Spleen (tissue), 7 donors: ENCODE measurements around the gene NHLRC4.

Source experiments
- CTCF ChIP-seq, 11 experiments: fragments of 200-600 bp in 7 of 11; fragments of 450-650 bp in 4 of 11; sonication (generic) in 4 of 11; IDR thresholded peaks in 8 of 11; conservative IDR thresholded peaks in 3 of 11; 1 replicate in 7 of 11; 2 replicates in 4 of 11; pipeline versions ENCODE4 v1.4.0 to v1.8.0; 2016 to 2021; ENCODE audit warnings: antibody characterized with exemption in 11 of 11, inconsistent platforms in 4 of 11, mild to moderate bottlenecking in 1 of 11
- POLR2A ChIP-seq, 3 donors: fragments of 450-650 bp; IDR thresholded peaks; one replicate each; pipeline ENCODE4 v1.5.1; 2017; ENCODE audit warnings: antibody characterized with exemption in 3 of 3, mild to moderate bottlenecking in 1 of 3
- POLR2AphosphoS5 ChIP-seq, 3 donors: sonication (generic); formaldehyde crosslinking; IDR thresholded peaks; one replicate each; pipeline ENCODE4 v1.5.1; 2017; ENCODE audit warnings: antibody characterized with exemption in 3 of 3
- donor health status: DM: no; HTN: no; CAD: no; lungs with moderate emphysema.
- donor health status: DM: no; HTN: no; CAD: no.
- donor health status: DM: no; HTN: no; CAD: no.

GRCh38 chr16:595094-595528 is 28.3 kb downstream of the NHLRC4 start:
- no peak for TF ChIP-seq CTCF (IDR thresholded peaks at IDR 0.05 in 8 of 11, conservative IDR thresholded peaks at IDR 0.05 in 3 of 11)
- TF ChIP-seq POLR2AphosphoS5 (IDR thresholded peaks at IDR 0.05) = no peak
- no peak for TF ChIP-seq POLR2A (IDR thresholded peaks at IDR 0.05)
